ENCODE data around the gene HARBI1.

HARBI1 gene

GRCh38 chr11:46611526-46612304 is 5.3 kb downstream of the HARBI1 start:
- no peak for TF ChIP-seq CTCF (IDR thresholded peaks at IDR 0.05; ENCODE audit: low read depth, low read length, missing control alignments)
- DNase-seq (ENCODE audit: low read depth): no peak
- no peak overlapping the region for H3K4me3 ChIP-seq (ENCODE audit: low read depth, low read length)

- no peak for TF ChIP-seq CTCF (IDR thresholded peaks at IDR 0.05; ENCODE audit: low read depth, low read length, missing control alignments)
- no peak for DNase-seq (ENCODE audit: low read depth)
- no peak overlapping the region for H3K4me3 ChIP-seq (ENCODE audit: low read depth, low read length)
Observed at GRCh38 chr11:46609386-46609785, 7.6 kb downstream of the HARBI1 start.

GRCh38 chr11:46607516-46607915 is 9.5 kb downstream of the HARBI1 start:
- H3K4me3 ChIP-seq (ENCODE audit: low read depth, low read length): no peak overlapping the region
- TF ChIP-seq CTCF (IDR thresholded peaks at IDR 0.05; ENCODE audit: low read depth, low read length, missing control alignments): no peak
- DNase-seq (ENCODE audit: low read depth): no peak

- H3K4me3 ChIP-seq (ENCODE audit: low read depth, low read length): no peak overlapping the region
- TF ChIP-seq CTCF (IDR thresholded peaks at IDR 0.05; ENCODE audit: low read depth, low read length, missing control alignments): no peak
- no peak for DNase-seq (ENCODE audit: low read depth)
Observed at GRCh38 chr11:46604796-46605195, 12.2 kb downstream of the HARBI1 start.

GRCh38 chr11:46603704-46604308 is 13.2 kb downstream of the HARBI1 start:
- DNase-seq (ENCODE audit: low read depth): peak; percentile 12
- TF ChIP-seq CTCF (IDR thresholded peaks at IDR 0.05; ENCODE audit: low read depth, low read length, missing control alignments): no peak
- H3K4me3 ChIP-seq (ENCODE audit: low read depth, low read length): no peak overlapping the region

- TF ChIP-seq CTCF (IDR thresholded peaks at IDR 0.05; ENCODE audit: low read depth, low read length, missing control alignments): no peak
- no peak for DNase-seq (ENCODE audit: low read depth)
- H3K4me3 ChIP-seq (ENCODE audit: low read depth, low read length): no peak overlapping the region
Observed at GRCh38 chr11:46601129-46601528, 15.9 kb downstream of the HARBI1 start.

Data from GM12864 (cell line).